PC-3 (cell line): ENCODE results near the gene LMO2.

Experiments used
- EZH2 ChIP-seq: fragments of 300-600 bp; sonication (generic); IDR thresholded peaks from one replicate; pipeline ENCODE4 v1.6.1; 2017; ENCODE audit warnings: antibody characterized with exemption, mild to moderate bottlenecking, low read length; ENCODE audit not compliant: unreplicated experiment
- TF ChIP-seq, protein P1 (sequence below): fragments of 300-600 bp; sonication (generic); conservative IDR thresholded peaks from 2 replicates; pipeline ENCODE4 v1.5.1; 2017; ENCODE audit warnings: antibody characterized with exemption, low read depth, mild to moderate bottlenecking, low read length

DNA sequence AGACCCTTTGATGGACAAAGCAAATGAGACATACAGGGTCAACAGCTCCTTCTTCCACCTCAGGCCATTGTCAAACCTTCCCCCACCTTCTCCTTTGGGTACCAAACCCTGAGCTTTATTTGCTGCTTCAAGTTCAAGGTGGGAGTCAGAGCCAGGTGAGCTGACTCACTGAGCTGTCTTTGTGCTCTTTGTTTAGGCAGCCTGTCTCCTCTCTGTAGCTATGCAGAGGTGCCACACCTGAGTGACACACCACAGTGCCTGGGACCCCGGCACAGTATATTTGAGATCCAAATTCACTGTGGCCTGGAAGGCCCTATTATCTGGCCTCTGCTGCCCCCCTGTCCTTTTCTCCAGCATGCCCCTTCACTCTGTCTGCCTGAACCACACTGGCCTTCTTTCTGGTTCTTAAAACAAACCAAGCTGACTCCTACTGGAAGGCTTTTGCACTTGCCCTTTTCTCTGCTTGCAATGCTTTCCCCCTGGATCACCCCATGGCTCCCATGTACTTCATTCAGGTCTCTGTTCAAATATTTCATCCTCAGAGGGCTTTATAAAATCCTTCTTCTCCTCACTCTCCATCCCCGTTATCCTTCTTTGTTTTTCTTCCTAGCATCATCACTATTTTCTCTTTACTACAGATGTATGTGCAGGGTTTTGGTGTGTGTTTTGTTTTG is 16.1 kb downstream of the LMO2 start:
- TF ChIP-seq, protein P1, sequence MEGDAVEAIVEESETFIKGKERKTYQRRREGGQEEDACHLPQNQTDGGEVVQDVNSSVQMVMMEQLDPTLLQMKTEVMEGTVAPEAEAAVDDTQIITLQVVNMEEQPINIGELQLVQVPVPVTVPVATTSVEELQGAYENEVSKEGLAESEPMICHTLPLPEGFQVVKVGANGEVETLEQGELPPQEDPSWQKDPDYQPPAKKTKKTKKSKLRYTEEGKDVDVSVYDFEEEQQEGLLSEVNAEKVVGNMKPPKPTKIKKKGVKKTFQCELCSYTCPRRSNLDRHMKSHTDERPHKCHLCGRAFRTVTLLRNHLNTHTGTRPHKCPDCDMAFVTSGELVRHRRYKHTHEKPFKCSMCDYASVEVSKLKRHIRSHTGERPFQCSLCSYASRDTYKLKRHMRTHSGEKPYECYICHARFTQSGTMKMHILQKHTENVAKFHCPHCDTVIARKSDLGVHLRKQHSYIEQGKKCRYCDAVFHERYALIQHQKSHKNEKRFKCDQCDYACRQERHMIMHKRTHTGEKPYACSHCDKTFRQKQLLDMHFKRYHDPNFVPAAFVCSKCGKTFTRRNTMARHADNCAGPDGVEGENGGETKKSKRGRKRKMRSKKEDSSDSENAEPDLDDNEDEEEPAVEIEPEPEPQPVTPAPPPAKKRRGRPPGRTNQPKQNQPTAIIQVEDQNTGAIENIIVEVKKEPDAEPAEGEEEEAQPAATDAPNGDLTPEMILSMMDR, result no peak
- TF ChIP-seq EZH2, result no peak
